ENCODE data around the gene SUPT6H. TPM values are rescaled to one million over a fixed set of nuclear protein-coding genes. Genes with fewer than 3 reads are reported as not detected.

SUPT6H gene
- total and polyA plus RNA-seq, 2 donors (not counting 1 experiment from before 2014, with no cell fraction given) = 35.8 to 110 TPM

DNA sequence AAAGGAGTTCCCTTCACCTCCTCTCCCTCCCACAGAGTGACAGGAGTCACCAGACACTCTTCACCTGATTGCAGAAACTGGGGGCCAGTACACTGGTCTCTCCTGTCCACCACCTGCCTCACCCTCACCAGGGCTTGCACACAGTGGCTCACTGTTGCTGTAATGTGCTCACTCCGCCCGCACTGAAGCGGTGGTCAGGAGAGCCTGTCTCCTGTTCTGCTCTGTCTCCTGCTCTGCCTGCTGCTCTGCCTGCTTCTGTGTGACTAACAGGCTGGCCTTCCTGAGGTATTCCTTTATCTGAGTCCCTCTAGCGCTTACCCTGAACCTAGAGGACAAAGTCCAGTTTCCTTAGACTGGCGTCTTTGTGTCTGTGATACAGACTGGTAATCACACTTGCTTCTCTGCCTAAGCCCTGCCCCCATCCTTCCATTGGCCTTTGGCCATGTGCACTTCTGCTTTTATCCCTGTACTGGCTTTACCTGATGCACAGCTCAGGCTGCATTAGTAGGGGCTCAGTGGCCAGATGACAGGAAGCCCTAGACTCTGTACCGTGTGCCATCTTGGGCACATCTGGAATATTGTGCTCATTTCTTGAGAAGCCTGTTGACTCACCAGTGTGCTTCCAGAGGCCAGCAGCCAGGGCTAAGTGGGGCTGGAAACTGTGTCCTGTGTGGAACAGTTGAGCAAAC is 36.4 kb downstream of the SUPT6H start:
- no peak overlapping the region for H3K4me3 Mint-ChIP-seq
- peak overlapping the region; percentile 23 for H3K27ac Mint-ChIP-seq

DNA sequence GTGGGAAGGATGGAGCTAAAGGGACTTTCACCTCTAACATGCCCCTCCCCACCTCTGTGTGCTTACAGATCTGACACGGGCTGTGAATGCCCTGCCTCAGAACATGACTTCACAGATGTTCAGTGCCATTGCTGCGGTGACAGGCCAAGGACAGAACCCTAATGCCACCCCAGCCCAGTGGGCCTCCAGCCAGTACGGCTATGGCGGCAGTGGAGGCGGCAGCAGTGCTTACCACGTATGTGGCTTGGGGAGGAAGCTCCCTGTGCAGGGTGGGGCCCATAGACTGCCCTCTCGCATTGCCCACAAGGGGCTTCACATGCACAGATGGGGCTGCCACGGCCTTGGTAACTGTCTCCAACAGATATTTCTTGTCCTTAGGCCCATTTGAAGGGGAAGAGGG is 38.3 kb downstream of the SUPT6H start:
- no peak overlapping the region for H3K4me2 ChIP-seq (replicated peaks; ENCODE audit: low read depth, low read length, poor library complexity, severe bottlenecking)
- H2AFZ ChIP-seq (ENCODE audit: insufficient read depth, low read depth, low read length, poor library complexity, severe bottlenecking) = no peak overlapping the region
- H3K27ac ChIP-seq (ENCODE audit: low read length in 2 of 2) = no peak overlapping the region
- Mint-ChIP-seq H3K27ac (no peak overlapping the region), H3K4me3 (no peak overlapping the region), H3K27me3 (no peaks in the 10 kb centered on the region), H3K4me1 (no peaks in the 10 kb centered on the region), H3K9me3 (ENCODE audit: insufficient read depth) (no peaks in the 10 kb centered on the region)
- CTCF ChIA-PET = no interaction called here
- H3K4me3 ChIP-seq (ENCODE audit: control extremely low read depth in 1 of 5, extremely low read depth in 1 of 5, insufficient read depth in 1 of 5, low read depth in 2 of 5, low read length in 4 of 5) = no peak overlapping the region
- intact Hi-C loops (cut with micrococcal nuclease) = no loop called here
- H3K4me1 ChIP-seq (ENCODE audit: control insufficient read depth in 2 of 2, insufficient read depth in 2 of 2, low read length in 2 of 2) = no peaks in the 10 kb centered on the region
- TF ChIP-seq, protein P1, sequence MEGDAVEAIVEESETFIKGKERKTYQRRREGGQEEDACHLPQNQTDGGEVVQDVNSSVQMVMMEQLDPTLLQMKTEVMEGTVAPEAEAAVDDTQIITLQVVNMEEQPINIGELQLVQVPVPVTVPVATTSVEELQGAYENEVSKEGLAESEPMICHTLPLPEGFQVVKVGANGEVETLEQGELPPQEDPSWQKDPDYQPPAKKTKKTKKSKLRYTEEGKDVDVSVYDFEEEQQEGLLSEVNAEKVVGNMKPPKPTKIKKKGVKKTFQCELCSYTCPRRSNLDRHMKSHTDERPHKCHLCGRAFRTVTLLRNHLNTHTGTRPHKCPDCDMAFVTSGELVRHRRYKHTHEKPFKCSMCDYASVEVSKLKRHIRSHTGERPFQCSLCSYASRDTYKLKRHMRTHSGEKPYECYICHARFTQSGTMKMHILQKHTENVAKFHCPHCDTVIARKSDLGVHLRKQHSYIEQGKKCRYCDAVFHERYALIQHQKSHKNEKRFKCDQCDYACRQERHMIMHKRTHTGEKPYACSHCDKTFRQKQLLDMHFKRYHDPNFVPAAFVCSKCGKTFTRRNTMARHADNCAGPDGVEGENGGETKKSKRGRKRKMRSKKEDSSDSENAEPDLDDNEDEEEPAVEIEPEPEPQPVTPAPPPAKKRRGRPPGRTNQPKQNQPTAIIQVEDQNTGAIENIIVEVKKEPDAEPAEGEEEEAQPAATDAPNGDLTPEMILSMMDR (IDR thresholded peaks at IDR 0.05) = no peak
- no peak for TF ChIP-seq EZH2 (IDR thresholded peaks at IDR 0.05; ENCODE audit: borderline replicate concordance, insufficient read depth, low read depth, low read length, poor library complexity, severe bottlenecking)
- no peaks in the 10 kb centered on the region for H4K20me1 ChIP-seq (ENCODE audit: control insufficient read depth, insufficient read depth, low read length, poor library complexity, severe bottlenecking)
- peaks cover 4 to 85% of the 10 kb centered on the region in 2 experiments for H3K36me3 ChIP-seq (replicated peaks in 1 of 2; ENCODE audit: control extremely low read depth in 1 of 2, control insufficient read depth in 1 of 2, extremely low read depth in 1 of 2, insufficient read depth in 2 of 2, low read length in 1 of 2)
- DNase-seq (no peak), ATAC-seq (ENCODE audit: low read depth) (no peak)
- H3K27me3 ChIP-seq (replicated peaks in 1 of 4; ENCODE audit: control extremely low read depth in 1 of 4, control insufficient read depth in 3 of 4, insufficient read depth in 4 of 4, low read length in 3 of 4) = no peaks in the 10 kb centered on the region
- POLR2A ChIA-PET = no interaction called here
- WGBS (ENCODE audit: insufficient coverage) = 94% methylated on average over 7 of the region's 8 CpGs
- H3K79me2 ChIP-seq (ENCODE audit: control insufficient read depth, insufficient read depth, low read length) = no peaks in the 10 kb centered on the region
- H3K9me3 ChIP-seq (ENCODE audit: control extremely low read depth in 1 of 3, control insufficient read depth in 2 of 3, insufficient read depth in 1 of 3, low read length in 2 of 3) = no peaks in the 10 kb centered on the region
- H3K9ac ChIP-seq (ENCODE audit: low read length) = no peak overlapping the region

More for the DNA sequence above, 36.4 kb downstream of the SUPT6H start:
- no peak for TF ChIP-seq EZH2 (IDR thresholded peaks at IDR 0.05; ENCODE audit: borderline replicate concordance, insufficient read depth, low read depth, low read length, poor library complexity, severe bottlenecking)
- TF ChIP-seq, protein P1 (IDR thresholded peaks at IDR 0.05) = no peak
- H3K79me2 ChIP-seq (ENCODE audit: control insufficient read depth, insufficient read depth, low read length) = no peaks in the 10 kb centered on the region
- Mint-ChIP-seq H3K9me3 (ENCODE audit: insufficient read depth) (no peaks in the 10 kb centered on the region), H3K27me3 (no peaks in the 10 kb centered on the region), H3K4me1 (no peaks in the 10 kb centered on the region)
- H3K4me1 ChIP-seq (ENCODE audit: control insufficient read depth in 2 of 2, insufficient read depth in 2 of 2, low read length in 2 of 2) = no peaks in the 10 kb centered on the region
- ChIA-PET CTCF (no interaction called here), POLR2A (no interaction called here)
- ATAC-seq (ENCODE audit: low read depth) = no peak
- H3K9me3 ChIP-seq (ENCODE audit: control extremely low read depth in 1 of 3, control insufficient read depth in 2 of 3, insufficient read depth in 1 of 3, low read length in 2 of 3) = no peaks in the 10 kb centered on the region
- H3K4me3 ChIP-seq (ENCODE audit: control extremely low read depth in 1 of 5, extremely low read depth in 1 of 5, insufficient read depth in 1 of 5, low read depth in 2 of 5, low read length in 4 of 5) = no peak overlapping the region
- H3K27me3 ChIP-seq (replicated peaks in 1 of 4; ENCODE audit: control extremely low read depth in 1 of 4, control insufficient read depth in 3 of 4, insufficient read depth in 4 of 4, low read length in 3 of 4) = no peaks in the 10 kb centered on the region
- no peak overlapping the region for H3K9ac ChIP-seq (ENCODE audit: low read length)
- DNase-seq = no peak
- no peaks in the 10 kb centered on the region for H4K20me1 ChIP-seq (ENCODE audit: control insufficient read depth, insufficient read depth, low read length, poor library complexity, severe bottlenecking)
- no peak overlapping the region for H3K27ac ChIP-seq (ENCODE audit: low read length in 2 of 2)
- 95% methylated on average over 6 of the region's 6 CpGs for WGBS (ENCODE audit: insufficient coverage)
- no peak overlapping the region for H3K4me2 ChIP-seq (replicated peaks; ENCODE audit: low read depth, low read length, poor library complexity, severe bottlenecking)
- intact Hi-C loops (cut with micrococcal nuclease) = no loop called here
- no peak overlapping the region for H2AFZ ChIP-seq (ENCODE audit: insufficient read depth, low read depth, low read length, poor library complexity, severe bottlenecking)
- H3K36me3 ChIP-seq (replicated peaks in 1 of 2; ENCODE audit: control extremely low read depth in 1 of 2, control insufficient read depth in 1 of 2, extremely low read depth in 1 of 2, insufficient read depth in 2 of 2, low read length in 1 of 2) = peaks cover 12 to 96% of the 10 kb centered on the region in 2 experiments
